Measurements from ENCODE around the gene GDNF.

- TF ChIP-seq POLR2A (IDR thresholded peaks at IDR 0.05) (no peak), CTCF (IDR thresholded peaks at IDR 0.05 in 4 of 5, conservative IDR thresholded peaks at IDR 0.05 in 1 of 5) (no peak)
These were observed 34.1 kb upstream of the GDNF start for GRCh38 chr5:37873988-37874387.

All from gastrocnemius medialis (tissue), 4 donors.